IMR-90 (cell line): ENCODE measurements around the gene DRC7. TPM values are rescaled to one million over a fixed set of nuclear protein-coding genes. Genes with fewer than 3 reads are reported as not detected.
A peak's percentile ranks its signal among the peaks of the same experiment; 100 is the strongest.

Experiments
- ATAC-seq: fragments of 200-7000 bp; cut with Tn5 transposase; 2 replicates; pipeline ENCODE4 v1.9.1; 2020; ENCODE audit warnings: low read depth, mild to moderate bottlenecking, moderate library complexity
- BruUV-seq: library from RNA; stranded (reverse); fragments of 400-500 nt; replicated peaks from 2 replicates; lab custom pipeline; 2021; lab: Mats Ljungman, UMichigan
- CTCF ChIA-PET: fragments of 300-600 bp; formaldehyde crosslinking; extraction: SDS; loops from one replicate; lab custom pipeline; 2021; ENCODE audit warnings: antibody characterized with exemption; lab: Yijun Ruan, JAX
- POLR2A ChIA-PET: fragments of 300-600 bp; sonication (Branson Sonifier 250); formaldehyde crosslinking; loops from one replicate; lab custom pipeline; 2022; ENCODE audit warnings: antibody characterized with exemption; ENCODE audit not compliant: unreplicated experiment; lab: Charles Lee
- DNase-seq: peaks from one replicate; pipeline ENCODE4 v3.0.0; 2013
- H2AFZ ChIP-seq: replicated peaks from 2 replicates; pipeline ENCODE3; 2013; ENCODE audit warnings: low read length, mild to moderate bottlenecking; ENCODE audit not compliant: poor library complexity
- H2AK5ac ChIP-seq: 2 replicates; pipeline ENCODE4 v1.6.1; 2013; ENCODE audit warnings: low read depth, low read length, inconsistent platforms
- H2AK9ac ChIP-seq: replicated peaks from 2 replicates; pipeline ENCODE3; 2013; ENCODE audit warnings: mild to moderate bottlenecking, low read depth, low read length, moderate library complexity; ENCODE audit not compliant: poor library complexity
- H2BK120ac ChIP-seq: 2 replicates; pipeline ENCODE4 v1.6.1; 2013; ENCODE audit warnings: low read depth, low read length, inconsistent platforms
- H2BK15ac ChIP-seq: 3 replicates; pipeline ENCODE4 v1.6.1; 2013; ENCODE audit warnings: low read depth, low read length, inconsistent platforms
- H2BK20ac ChIP-seq: 2 replicates; pipeline ENCODE4 v1.6.1; 2013; ENCODE audit warnings: low read depth, mild to moderate bottlenecking, inconsistent platforms, low read length, moderate library complexity
- H2BK5ac ChIP-seq: 2 replicates; pipeline ENCODE4 v1.6.1; 2013; ENCODE audit warnings: mild to moderate bottlenecking, low read depth, low read length, inconsistent platforms; ENCODE audit not compliant: poor library complexity, severe bottlenecking
- H3K14ac ChIP-seq: replicated peaks from 2 replicates; pipeline ENCODE4 v1.6.1; 2013; ENCODE audit warnings: low read depth, low read length, inconsistent platforms
- H3K18ac ChIP-seq: 2 replicates; pipeline ENCODE4 v1.6.1; 2013; ENCODE audit warnings: low read depth, low read length, control low read depth
- H3K23ac ChIP-seq: 2 replicates; pipeline ENCODE4 v1.6.1; 2013; ENCODE audit warnings: low read depth, low read length, inconsistent platforms
- H3K27ac ChIP-seq: 2 replicates; pipeline ENCODE4 v1.5.1; 2013; ENCODE audit warnings: mild to moderate bottlenecking, control low read depth, low read length; ENCODE audit not compliant: insufficient read depth
- H3K27me3 ChIP-seq: 2 replicates; pipeline ENCODE4 v1.6.1; 2013; ENCODE audit warnings: low read length; ENCODE audit not compliant: control insufficient read depth, insufficient read depth
- H3K36me3 ChIP-seq: 2 replicates; pipeline ENCODE4 v1.6.1; 2013; ENCODE audit warnings: low read length, mixed read lengths; ENCODE audit not compliant: control insufficient read depth, insufficient read depth
- H3K4ac ChIP-seq: 2 replicates; pipeline ENCODE4 v1.6.1; 2013; ENCODE audit warnings: low read depth, low read length, inconsistent platforms
- H3K4me1 ChIP-seq: 2 replicates; pipeline ENCODE4 v1.6.1; 2013; ENCODE audit warnings: low read length, mixed read lengths; ENCODE audit not compliant: control insufficient read depth, insufficient read depth
- H3K4me2 ChIP-seq: 2 replicates; pipeline ENCODE4 v1.6.1; 2013; ENCODE audit warnings: low read depth, mild to moderate bottlenecking, control low read depth, low read length, moderate library complexity
- H3K4me3 ChIP-seq: 2 replicates; pipeline ENCODE4 v1.5.1; 2013; ENCODE audit warnings: low read depth, mild to moderate bottlenecking, control low read depth, low read length, moderate library complexity; ENCODE audit not compliant: insufficient read depth
- H3K56ac ChIP-seq: 2 replicates; pipeline ENCODE4 v1.6.1; 2013; ENCODE audit warnings: low read length, inconsistent platforms; ENCODE audit not compliant: insufficient read depth; ENCODE audit errors: extremely low read depth
- H3K79me1 ChIP-seq, 2 experiments: 2 replicates each; pipeline ENCODE4 v1.6.1; 2013; ENCODE audit warnings: low read length in 2 of 2, inconsistent platforms in 1 of 2, low read depth in 1 of 2
- H3K9ac ChIP-seq: 2 replicates; pipeline ENCODE4 v1.6.1; 2013; ENCODE audit warnings: low read depth, low read length, control low read depth
- H3K9me1 ChIP-seq: 2 replicates; pipeline ENCODE4 v1.6.1; 2013; ENCODE audit warnings: low read length, inconsistent platforms; ENCODE audit not compliant: insufficient read depth
- H3K9me3 ChIP-seq: 2 replicates; pipeline ENCODE4 v1.6.1; 2013; ENCODE audit warnings: low read length; ENCODE audit not compliant: control insufficient read depth, insufficient read depth
- H4K20me1 ChIP-seq: 2 replicates; pipeline ENCODE4 v1.6.1; 2013; ENCODE audit warnings: low read length, inconsistent platforms; ENCODE audit not compliant: insufficient read depth
- H4K5ac ChIP-seq: 2 replicates; pipeline ENCODE4 v1.6.1; 2013; ENCODE audit warnings: mild to moderate bottlenecking, low read depth, low read length, control low read depth
- H4K8ac ChIP-seq, 2 experiments: 2 replicates each; pipeline ENCODE4 v1.6.1; 2013; ENCODE audit warnings: low read depth in 2 of 2, low read length in 2 of 2, control low read depth in 1 of 2, inconsistent platforms in 1 of 2
- H4K91ac ChIP-seq: 2 replicates; pipeline ENCODE4 v1.6.1; 2013; ENCODE audit warnings: low read depth, low read length, inconsistent platforms; ENCODE audit not compliant: insufficient read depth
- BHLHE40 ChIP-seq: fragments of 150-350 bp; IDR thresholded peaks from 2 replicates; pipeline ENCODE4 v1.6.1; 2016; ENCODE audit warnings: mild to moderate bottlenecking, low read depth, low read length
- CEBPB ChIP-seq: IDR thresholded peaks from 2 replicates; pipeline ENCODE4 v1.6.1; 2012; ENCODE audit warnings: low read depth, low read length, improper control_type of control experiment
- CHD1 ChIP-seq: IDR thresholded peaks from 2 replicates; pipeline ENCODE4 v1.6.1; 2012; ENCODE audit warnings: low read depth, low read length, improper control_type of control experiment
- CTCF ChIP-seq: conservative IDR thresholded peaks from 2 replicates; pipeline ENCODE4 v1.5.1; 2012; ENCODE audit warnings: mild to moderate bottlenecking, low read depth, low read length, improper control_type of control experiment
- ELK1 ChIP-seq: fragments of 150-350 bp; IDR thresholded peaks from 2 replicates; pipeline ENCODE4 v1.6.1; 2016; ENCODE audit warnings: low read depth, mild to moderate bottlenecking, low read length, moderate library complexity, borderline replicate concordance
- FOS ChIP-seq: fragments of 150-350 bp; IDR thresholded peaks from 2 replicates; pipeline ENCODE4 v1.6.1; 2016; ENCODE audit warnings: low read depth, low read length
- MAFK ChIP-seq: IDR thresholded peaks from 2 replicates; pipeline ENCODE4 v1.6.1; 2012; ENCODE audit warnings: low read depth, low read length, improper control_type of control experiment
- MAZ ChIP-seq: IDR thresholded peaks from 2 replicates; pipeline ENCODE4 v1.6.1; 2012; ENCODE audit warnings: low read depth, mild to moderate bottlenecking, low read length, improper control_type of control experiment, moderate library complexity, borderline replicate concordance
- MXI1 ChIP-seq: IDR thresholded peaks from 2 replicates; pipeline ENCODE4 v1.6.1; 2012; ENCODE audit warnings: low read depth, mild to moderate bottlenecking, low read length, moderate library complexity, borderline replicate concordance
- NFE2L2 ChIP-seq: fragments of 150-350 bp; IDR thresholded peaks from 2 replicates; pipeline ENCODE4 v1.6.1; 2016; ENCODE audit warnings: low read depth, mild to moderate bottlenecking, low read length
- POLR2A ChIP-seq: IDR thresholded peaks from 2 replicates; pipeline ENCODE4 v1.6.1; 2012; ENCODE audit warnings: mild to moderate bottlenecking, low read depth, low read length
- RAD21 ChIP-seq: IDR thresholded peaks from 2 replicates; pipeline ENCODE4 v1.6.1; 2012; ENCODE audit warnings: low read length, improper control_type of control experiment
- RCOR1 ChIP-seq: IDR thresholded peaks from 2 replicates; pipeline ENCODE4 v1.6.1; 2012; ENCODE audit warnings: mild to moderate bottlenecking, low read length, improper control_type of control experiment; ENCODE audit not compliant: insufficient replicate concordance
- RFX5 ChIP-seq: IDR thresholded peaks from 2 replicates; pipeline ENCODE4 v1.8.0; 2012; ENCODE audit warnings: low read depth, mild to moderate bottlenecking, low read length, moderate library complexity
- SMC3 ChIP-seq: fragments of 150-350 bp; IDR thresholded peaks from 2 replicates; pipeline ENCODE4 v1.6.1; 2016; ENCODE audit warnings: low read depth, mild to moderate bottlenecking, antibody characterized with exemption, low read length, moderate library complexity
- USF2 ChIP-seq: fragments of 150-350 bp; IDR thresholded peaks from 2 replicates; pipeline ENCODE4 v1.6.1; 2017; ENCODE audit warnings: mild to moderate bottlenecking, antibody characterized with exemption, low read length, low read depth
- WGBS, 2 experiments: methylation state at CpG; one replicate each; pipeline versions ENCODE4 v1.1.5 to v1.1.7; 2013; ENCODE audit warnings: missing lambda C conversion rate in 2 of 2; ENCODE audit not compliant: insufficient read length in 1 of 2; ENCODE audit errors: extremely low coverage in 2 of 2; 5-methylcytosine and 5-hydroxymethylcytosine counted together
- dilution Hi-C: fragments of 300-500 bp; cut with HindIII; formaldehyde crosslinking; loops from one replicate; pipeline ENCODE4 v1.14.3; 2018; ENCODE audit warnings: low sequenced_read_pairs; ENCODE audit not compliant: unreplicated experiment
- in situ Hi-C: fragments of 300-500 bp; cut with MboI; formaldehyde crosslinking; loops from 3 replicates; pipeline ENCODE4 v1.14.3; 2019; ENCODE audit warnings: low sequenced_read_pairs, inconsistent platforms, mixed read lengths
- intact Hi-C: fragments of 100-400 bp; cut with micrococcal nuclease; formaldehyde crosslinking; loops from 2 replicates; pipeline ENCODE4 v1.10.0; 2022
- polyA plus RNA-seq, 3 experiments: library from polyadenylated mRNA; depleted of rRNA; stranded (reverse); fragments of >200 nt; gene quantifications; 2 replicates each; pipeline ENCODE4 v1.2.3, GENCODE V29; 2012; ENCODE audit warnings: low replicate concordance in 1 of 3
- total RNA-seq: library from RNA; depleted of rRNA; stranded (reverse); fragments of >200 nt; gene quantifications from 2 replicates; pipeline ENCODE4 v1.2.3, GENCODE V29; 2012

Gene DRC7
- total and polyA plus RNA-seq, 2 of the 4 experiments (the other 2 are of a cell fraction) = not detected

- CTCF ChIA-PET = no interaction called here
- 97% methylated on average over 6 of the region's 23 CpGs; no CpG with 5 or more reads in 1 of the 2 experiments for WGBS, 2 experiments
- peaks cover 5% of the 10 kb centered on the region for H3K36me3 ChIP-seq
- H3K56ac ChIP-seq = no peak overlapping the region
- intact Hi-C loops = no loop called here
- H3K18ac ChIP-seq = no peak overlapping the region
- TF ChIP-seq CTCF (no peak), SMC3 (no peak), RAD21 (no peak), ELK1 (no peak), FOS (no peak), RFX5 (no peak), MAZ (no peak), CEBPB (no peak), POLR2A (no peak), USF2 (no peak), RCOR1 (no peak), MAFK (no peak), BHLHE40 (no peak), NFE2L2 (no peak), CHD1 (no peak), MXI1 (no peak)
- no peak overlapping the region for H2BK120ac ChIP-seq
- dilution Hi-C loops = no loop called here
- H4K8ac ChIP-seq = no peak overlapping the region
- H2AK9ac ChIP-seq = peak overlapping the region; percentile 62
- H2AFZ ChIP-seq = no peak overlapping the region
- no peak overlapping the region for H3K27ac ChIP-seq
- in situ Hi-C loops = no loop called here
- H3K4me1 ChIP-seq = no peaks in the 10 kb centered on the region
- H3K4me2 ChIP-seq = no peak overlapping the region
- H3K23ac ChIP-seq = no peak overlapping the region
- no peaks in the 10 kb centered on the region for H3K9me1 ChIP-seq
- ATAC-seq (no peak), DNase-seq (no peak)
- no peaks in the 10 kb centered on the region for H3K9me3 ChIP-seq
- no TSS peak for BruUV-seq
- H4K20me1 ChIP-seq = no peaks in the 10 kb centered on the region
- no peak overlapping the region for H3K4ac ChIP-seq
- no peak overlapping the region for H4K5ac ChIP-seq
- no peak overlapping the region for H3K9ac ChIP-seq
- POLR2A ChIA-PET = no interaction called here
- H3K27me3 ChIP-seq = no peaks in the 10 kb centered on the region
- no peak overlapping the region for H2AK5ac ChIP-seq
- H3K4me3 ChIP-seq = no peak overlapping the region
- H3K79me1 ChIP-seq = no peaks in the 10 kb centered on the region
- H3K14ac ChIP-seq = no peak overlapping the region
- no peak overlapping the region for H2BK15ac ChIP-seq
- H2BK5ac ChIP-seq = no peak overlapping the region
- no peak overlapping the region for H4K91ac ChIP-seq
- H2BK20ac ChIP-seq = no peak overlapping the region
Measured at GRCh38 chr16:57743886-57744641, 49.5 kb downstream of the DRC7 start.
